ENCODE results near the gene DNAJB7.
"Not testable (repeated sequence)": the region's sequence is repeated elsewhere in the genome, so short reads cannot be mapped to it uniquely, and the experiment has no call there.

DNAJB7 gene

DNA sequence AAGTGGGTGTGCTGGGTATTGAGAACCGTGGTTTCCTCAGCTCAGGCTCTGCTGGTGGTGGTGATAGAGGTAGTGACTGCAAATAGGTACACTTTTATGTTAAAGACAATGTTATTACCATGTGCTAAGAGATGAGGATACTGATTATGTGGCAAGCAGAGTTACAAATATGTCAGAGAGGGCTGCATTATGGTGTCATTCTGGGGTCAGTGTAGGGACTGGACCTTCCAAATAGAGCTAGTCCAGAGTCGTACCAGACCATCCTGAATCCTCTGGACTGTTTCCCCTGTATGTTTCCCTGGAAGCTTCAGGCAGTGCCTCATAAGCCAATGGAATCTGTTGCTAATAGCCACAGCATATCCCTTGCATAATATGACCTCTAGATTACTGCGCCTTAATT, at the start of gene DNAJB7:
TSS of gene DNAJB7 (minus strand) at position 101 of the 400 bp plus-strand sequence. CDS start 119 bp downstream, outside the sequence.
- no peak for DNase-seq

DNA sequence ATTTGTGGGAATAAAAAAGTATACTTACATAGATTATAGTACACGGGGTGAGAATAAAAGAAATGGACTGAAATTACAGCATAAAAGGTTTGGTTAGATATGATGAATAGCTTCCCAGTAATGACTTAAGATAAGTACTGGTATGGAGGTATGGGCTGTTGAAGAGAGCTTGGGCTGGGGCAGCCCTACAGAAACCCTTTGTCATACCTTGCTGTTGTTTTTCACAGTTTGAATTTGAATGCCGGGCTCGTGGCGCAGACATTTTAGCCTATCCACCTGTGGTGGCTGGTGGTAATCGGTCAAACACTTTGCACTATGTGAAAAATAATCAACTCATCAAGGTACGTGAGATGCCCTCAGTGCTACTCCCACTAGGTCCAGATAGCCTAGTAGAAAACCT, 47.0 kb upstream of the DNAJB7 start:
- DNase-seq, result no peak

DNA sequence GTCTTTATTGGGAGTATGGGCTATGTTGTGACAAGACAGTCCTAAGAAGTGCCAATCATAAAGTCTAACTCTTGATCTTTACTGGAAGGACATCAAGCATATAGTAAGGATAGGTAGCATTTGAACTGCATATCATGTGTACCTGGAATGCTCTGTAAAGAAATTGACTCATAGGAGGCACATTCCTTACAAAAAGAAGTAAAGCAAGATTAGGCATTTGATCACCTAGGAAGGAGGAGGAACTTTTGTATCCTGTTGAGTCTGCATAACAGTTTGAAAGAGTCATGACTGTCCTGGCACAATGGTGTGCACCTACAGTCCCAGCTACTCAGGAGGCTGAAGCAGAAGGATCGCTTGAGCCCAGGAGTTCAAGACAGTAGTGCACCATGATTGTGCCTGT, 42.2 kb upstream of the DNAJB7 start:
- DNase-seq, result no peak

DNA sequence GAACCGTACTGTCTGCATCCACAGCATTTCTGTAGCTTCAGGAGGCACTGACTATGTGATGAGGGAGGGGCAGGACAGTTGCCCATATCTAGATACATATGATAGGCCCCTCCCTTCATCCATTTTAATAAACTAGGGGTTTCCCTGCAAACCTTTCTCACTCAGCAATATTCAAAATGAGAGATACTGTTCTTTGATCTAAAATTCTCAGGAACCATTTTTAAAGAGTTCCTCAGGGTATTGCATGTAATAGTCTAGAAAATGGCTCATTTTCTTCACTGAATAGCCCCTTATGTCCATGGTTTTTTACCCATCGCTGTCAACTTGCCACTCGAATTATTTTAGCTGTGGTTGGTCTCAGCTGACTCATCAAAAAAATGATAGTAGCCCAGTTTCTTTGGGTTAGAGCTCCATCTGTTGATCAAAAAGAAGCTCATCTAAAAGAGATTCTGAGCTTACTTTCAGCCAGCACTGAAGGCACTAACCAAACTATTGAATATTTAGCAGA, 37.0 kb upstream of the DNAJB7 start:
- DNase-seq, result peak; percentile 36

DNA sequence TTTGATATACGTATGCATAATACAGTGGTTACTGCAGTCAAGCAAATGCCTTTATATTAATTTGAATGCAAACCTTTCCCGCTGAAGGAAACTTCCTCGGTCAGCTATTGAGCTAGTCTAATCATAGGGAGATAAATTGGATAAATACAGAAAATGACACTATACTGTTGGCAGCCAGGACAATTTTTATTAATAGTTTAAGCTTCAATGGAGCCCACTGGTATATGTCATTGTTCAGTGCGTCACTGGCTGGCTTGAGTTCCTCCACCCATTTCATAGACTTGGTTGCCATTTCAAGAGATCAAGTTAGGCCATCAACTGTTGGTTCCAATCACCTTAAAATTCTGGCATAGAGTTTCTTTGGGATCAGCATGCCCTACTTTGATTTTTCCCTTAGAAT, 32.5 kb upstream of the DNAJB7 start:
- no peak for DNase-seq

DNA sequence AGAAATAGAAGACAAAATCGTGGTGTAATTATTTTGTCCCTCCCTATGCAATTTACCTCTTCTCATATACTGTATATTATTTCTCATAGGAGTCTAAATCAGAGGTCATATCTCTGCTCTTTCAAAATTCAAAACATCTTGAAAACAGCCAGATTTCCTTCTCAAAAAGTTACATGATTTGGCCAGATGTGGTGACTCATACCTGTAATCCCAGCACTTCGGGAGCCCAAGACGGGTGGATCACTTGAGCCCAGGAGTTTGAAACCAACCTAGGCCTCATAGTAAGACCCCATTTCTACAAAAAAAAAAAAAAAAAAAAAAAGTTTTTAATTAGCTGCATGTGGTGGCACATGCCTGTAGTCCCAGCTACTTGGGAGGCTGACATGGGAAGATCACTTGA, 29.0 kb upstream of the DNAJB7 start:
- DNase-seq, result no peak

DNA sequence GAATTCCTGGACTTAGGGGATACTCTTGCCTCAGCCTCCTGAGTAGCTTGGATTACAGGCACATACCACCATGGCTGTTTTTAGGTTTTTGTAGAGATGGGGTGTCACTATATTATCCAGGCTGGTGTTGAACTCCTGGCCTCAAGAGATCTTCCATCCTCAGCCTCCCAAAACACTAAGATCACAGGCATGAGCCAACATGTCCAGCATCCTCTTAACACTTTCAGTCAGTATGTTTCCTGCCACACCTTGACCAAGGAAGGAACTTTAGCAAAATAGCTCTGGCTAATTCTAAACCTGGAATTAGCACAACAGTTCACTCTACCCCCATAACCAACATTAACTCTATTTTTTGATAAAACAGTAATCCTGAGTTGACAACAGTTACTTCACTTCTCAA, 27.2 kb upstream of the DNAJB7 start:
- no peak for DNase-seq

DNA sequence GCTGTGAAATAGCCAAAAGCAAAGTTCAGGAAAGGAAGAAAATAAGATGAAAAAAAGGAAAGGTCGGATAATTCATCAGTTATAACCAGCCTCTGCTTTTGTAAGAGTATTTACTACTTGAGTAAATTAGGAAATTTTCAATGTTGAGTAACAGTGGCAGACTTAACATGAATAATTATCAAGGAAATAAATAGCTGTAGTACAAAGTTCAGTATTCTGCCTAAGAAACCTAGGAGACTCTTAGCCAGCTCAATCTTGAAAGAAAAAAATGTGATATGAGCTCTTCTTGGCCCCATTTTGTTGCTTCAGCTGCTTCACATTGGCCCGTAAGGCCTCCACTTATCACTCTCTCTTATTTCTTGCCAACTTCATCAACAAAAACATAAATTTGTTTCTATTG, 17.0 kb upstream of the DNAJB7 start:
- no peak for DNase-seq

DNA sequence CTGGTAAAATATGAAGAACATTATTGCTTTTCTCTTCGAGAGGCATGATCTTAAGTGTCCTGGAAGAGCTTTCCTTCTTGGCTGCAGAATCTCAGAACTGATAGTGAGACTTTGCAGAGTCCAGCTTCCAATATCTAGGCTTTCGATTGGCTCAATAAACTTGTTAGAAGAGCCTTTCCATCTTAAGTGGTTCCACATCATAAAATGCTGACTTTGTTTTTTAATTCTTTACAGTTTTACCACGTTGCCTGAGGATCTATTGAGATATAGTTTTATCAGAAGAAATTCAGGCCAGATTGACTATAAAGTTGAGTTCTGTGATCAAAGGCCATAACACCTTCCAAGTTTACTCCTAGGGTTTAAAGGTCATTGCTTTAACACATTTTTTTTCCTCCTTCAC, 15.6 kb upstream of the DNAJB7 start:
- no peak for DNase-seq

DNA sequence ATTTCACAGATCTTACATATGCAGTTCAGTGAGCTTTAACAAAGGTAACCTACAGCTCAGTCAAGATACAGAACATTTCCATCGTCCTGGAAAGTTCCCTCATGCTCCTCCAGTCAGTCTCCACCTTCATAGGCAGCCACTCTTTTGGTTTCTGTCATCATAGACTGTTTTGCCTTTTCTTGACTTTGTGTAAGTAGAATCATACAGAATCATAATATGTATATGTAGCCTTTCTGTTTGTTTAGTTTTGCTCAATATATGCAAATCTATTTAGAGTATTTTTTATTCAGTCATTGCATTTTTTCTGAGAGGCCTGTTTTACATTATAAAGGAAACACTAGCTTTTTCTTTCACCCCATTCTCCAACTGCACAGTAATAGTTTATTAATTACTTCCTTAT, 15.0 kb upstream of the DNAJB7 start:
- no peak for DNase-seq

DNA sequence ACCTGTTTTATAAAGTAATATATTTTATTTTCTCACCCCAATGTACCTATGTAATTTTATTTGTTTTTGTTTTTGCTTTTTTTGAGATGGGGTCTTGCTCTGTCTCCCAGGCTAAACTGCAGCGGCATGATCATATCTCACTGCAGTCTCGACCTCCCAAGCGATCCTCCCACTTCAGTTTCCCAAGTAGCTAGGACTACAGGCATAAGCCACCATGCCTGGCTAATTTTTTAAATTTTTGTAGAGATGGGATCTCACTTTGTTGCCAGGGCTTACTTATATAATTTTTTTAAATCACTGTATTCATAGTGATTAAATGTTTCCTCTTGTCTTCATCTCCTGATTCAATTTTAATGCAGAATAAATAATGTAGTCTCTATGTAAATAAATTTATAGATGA, 13.2 kb upstream of the DNAJB7 start:
- DNase-seq, result no peak

DNA sequence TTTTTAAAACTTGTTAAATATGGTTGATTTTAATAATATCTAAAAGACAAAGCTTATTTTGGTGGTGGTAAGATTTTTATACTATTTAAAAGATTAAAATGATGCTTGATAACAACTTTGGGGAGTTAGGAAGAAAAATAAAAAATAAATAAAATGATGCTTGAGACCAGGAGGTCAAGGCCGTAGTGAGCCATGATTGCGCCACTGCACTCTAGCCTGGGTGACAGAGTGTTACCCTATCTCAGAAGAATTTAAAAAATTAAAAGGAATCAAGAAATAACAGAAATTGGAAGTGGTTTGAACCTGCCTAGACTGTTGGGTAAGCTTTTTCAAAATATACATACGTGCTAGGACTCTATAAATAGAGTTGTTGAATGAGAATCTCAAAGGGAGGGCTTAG, 12.1 kb upstream of the DNAJB7 start:
- no peak for DNase-seq

DNA sequence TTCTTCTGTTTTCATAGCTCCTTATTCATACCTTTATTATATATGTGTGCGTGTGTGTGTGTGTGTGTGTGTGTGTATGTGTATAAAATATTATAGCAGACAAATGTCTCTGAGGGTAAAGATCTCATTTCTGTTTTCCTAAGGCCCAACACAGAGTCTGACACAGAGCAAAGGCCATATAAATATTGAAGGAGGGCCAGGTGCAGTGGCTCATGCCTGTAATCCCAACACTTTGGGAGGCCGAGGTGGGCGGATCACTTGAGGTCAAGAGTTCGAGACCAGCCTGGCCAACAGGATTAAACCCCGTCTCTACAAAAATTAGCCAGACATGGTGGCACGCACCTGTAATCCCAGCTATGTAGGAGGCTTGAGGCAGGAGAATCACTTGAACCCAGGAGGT, 6.5 kb upstream of the DNAJB7 start:
- not testable (repeated sequence) for DNase-seq

DNA sequence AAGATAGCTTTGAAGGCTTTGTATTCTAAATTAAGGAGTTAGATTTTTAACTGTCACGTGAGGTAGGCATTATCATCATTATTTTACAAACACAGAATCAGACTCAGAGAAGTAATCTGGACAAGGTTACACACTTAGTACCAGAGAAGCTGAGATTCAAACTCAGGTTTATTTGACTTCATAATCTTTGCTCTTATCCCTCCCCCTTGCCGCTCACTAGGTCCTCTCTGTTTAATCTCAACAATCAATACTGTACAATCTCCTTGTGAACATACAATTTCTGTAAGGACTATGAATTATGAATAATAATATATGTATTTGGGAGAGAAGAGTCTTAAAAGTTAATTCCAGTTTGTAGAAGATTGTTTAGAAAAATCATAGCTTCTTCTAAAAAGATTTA, 5.2 kb upstream of the DNAJB7 start:
- no peak for DNase-seq

DNA sequence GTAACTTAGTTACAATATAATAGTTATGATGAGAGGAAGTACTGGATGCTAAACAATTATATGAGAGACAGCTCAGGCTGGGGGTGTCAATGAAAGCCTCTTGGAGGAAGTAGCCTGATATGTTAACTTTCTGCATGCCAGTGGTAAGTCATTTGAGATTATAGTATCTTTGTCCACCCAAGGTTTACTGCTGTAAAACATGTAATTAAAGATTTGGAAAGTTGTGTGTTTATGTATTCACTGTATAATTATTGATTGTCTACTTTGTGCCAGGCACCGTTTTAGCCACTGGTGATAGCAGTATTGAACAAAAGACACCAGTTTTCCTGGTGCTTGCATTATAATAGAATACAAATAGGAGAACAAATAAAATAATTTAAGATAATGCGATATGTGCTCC, 624 bp upstream of the DNAJB7 start:
- DNase-seq, result no peak

DNA sequence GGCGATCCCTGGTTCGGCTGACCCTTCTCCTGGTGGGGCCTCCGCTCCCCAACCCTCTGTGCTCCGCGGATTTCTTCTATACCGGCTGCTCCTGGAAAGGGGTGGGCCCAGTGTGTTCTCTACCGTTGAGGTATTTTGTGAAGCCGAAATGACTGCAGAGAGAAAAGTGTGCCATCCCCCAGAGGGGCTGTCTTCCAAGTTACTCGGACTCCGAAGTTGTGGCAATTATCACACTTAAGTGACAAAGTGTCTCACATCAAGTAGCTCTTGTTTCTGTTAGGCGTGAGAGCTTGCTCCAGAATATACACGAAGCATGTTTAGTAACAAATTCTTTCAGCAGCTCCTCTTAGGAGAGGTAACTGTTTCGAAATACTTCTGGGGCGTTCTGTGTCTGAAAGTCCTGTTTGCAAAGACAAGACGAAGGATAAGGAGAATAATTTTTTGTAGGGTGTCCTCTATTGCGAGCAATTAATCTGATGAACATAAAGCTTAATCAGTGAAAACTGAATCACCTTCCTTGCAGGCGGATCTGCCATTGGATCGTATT, 4.5 kb downstream of the DNAJB7 start:
- DNase-seq, result no peak

DNA sequence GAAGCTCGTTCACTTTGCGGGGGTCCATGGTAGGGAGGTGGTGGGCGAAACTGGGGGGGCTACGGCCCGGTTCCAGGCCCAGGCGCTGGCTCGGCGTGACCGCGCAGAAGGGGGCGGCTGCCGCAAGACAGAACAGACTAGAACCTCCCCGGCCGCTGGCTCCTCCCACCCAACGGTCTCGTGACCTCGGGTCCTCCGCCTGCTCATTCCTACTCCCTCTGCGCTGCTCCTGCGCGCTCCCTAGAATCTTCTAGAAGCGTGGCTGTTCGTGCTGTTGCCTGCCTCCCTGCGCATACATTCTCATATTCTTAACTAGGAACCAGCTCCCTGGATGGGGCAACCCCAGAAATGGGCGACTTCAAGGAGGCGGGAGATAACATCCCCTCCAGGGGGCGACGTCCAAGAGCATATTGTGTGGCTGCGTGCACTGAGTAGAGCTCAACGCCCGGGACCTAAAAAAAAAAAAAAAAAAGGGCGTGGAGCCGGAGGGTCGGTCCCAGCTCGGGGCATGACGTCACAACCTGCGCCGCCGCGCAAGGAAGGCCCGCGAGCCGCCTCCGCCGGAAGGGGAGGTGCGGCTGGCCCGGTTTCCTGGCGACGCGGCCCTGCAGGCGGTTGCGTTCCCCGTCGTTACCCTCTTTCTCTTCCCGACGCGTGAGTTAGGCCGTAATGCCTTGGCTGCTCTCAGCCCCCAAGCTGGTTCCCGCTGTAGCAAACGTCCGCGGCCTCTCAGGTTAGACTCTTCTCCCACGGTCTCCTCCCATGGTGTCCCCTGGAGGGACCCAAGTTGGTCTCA, 5.2 kb downstream of the DNAJB7 start, which contains the start of the genes ST13 and XPNPEP3:
TSS of gene ST13 (minus strand) at position 127 of the 796 bp plus-strand sequence. CDS start at position 28, 99 bp downstream.
TSS of gene XPNPEP3 (plus strand) at position 636 of the 796 bp plus-strand sequence. CDS start at position 670, 34 bp downstream.
- DNase-seq, result peak; percentile 98

DNA sequence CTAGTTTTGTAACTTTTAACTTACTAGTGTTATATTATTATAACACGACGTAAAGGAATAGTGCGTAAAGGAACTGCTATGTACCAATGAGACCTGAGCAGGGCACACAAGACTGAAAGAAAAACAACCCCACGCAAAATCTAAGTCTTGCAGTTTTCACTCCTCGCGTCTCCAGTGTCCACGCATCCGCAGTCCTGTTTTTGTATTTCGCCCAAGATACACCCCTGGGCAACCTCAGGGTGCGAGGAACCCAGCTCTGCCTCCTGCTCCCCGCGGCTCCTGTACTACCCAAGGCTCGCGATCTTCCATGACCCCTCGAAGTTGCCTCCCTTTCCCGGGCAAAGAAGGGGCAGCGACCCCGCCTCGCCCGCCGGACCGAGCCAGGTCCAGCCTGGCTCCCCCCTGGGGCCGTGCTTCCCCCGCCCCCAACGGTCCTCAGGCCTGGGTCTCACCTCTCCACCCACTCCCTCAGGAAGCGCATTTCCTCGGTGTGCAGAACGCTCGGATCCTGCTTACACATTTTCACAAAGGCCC, 5.9 kb downstream of the DNAJB7 start:
- DNase-seq, result no peak

DNA sequence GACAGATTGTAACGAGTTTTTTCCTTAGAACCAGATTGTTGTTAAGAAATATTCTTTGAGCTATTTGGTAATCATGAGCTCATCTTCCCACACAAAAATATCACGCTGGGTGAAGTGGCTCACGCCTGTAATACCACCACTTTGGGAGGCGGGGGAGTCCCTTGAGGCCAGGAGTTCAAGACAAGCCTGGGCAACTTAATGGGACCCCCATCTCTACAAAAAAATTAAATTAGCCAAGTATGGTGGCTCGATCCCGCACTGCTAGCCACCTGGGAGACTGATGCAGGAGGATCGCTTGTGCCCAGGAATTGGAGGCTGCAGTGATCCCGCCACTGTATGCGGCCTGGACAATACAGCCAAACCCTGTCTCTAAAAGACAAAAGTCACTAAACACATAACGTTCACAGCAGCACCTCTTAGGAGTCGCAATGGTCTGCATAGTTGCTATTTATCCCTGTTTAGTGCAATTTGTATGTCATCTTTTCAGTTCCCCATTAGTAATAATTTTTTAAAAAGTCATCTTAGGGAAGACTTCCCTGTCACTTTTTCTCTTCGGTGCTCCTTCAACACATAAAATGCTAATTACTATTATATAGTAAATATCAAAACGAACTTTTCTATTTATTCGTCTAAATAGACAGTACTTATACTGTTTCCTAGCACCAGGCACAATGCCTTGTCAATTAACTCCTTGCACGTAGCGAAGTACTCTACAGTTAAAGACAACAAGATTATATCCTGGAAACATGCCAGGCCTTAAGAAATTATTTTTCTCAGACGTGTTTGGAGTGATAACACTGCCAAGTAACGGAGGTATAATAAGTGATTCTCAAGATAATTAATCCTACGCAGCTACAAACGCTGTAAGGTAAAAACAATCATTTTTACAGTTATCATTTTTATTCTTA, 6.6 kb downstream of the DNAJB7 start:
- peak; percentile 38 for DNase-seq

DNA sequence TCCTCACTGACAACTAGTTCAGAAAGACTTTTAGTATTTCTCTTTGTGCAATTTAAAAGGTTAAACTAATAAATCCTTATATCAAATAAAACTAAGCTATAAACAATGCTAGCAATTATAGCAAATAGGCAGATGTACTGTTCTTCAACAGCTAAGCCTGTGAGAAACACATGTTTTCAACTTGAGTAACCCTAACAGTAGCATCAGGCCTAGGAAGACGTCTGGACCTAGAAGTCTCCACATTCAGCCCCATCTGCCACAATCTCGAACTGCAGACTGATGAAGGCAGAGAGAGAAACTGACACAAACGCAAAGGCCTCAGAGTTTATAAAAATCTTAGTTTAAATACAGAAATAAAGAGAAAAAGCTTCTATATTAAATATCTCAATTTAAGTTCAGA, 8.0 kb downstream of the DNAJB7 start:
- DNase-seq, result no peak

DNA sequence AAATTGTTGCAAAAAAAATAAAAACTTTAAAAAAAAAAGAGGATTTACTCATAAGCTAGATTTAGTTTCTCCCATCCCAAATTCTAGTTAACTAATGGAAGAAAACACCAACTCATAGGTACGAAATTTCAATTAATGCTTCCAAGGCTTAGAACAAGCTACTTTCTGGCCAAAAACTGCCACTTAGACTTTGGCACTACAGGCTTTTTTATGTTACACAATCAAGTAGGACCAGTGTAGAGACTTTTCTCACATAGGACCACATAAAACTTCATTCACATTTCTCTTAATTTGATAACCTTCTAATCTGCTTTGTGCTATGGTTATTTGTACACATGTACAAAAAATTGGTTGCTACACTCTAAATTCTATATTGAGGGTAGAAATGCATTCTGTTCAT, 8.6 kb downstream of the DNAJB7 start:
- no peak for DNase-seq

DNA sequence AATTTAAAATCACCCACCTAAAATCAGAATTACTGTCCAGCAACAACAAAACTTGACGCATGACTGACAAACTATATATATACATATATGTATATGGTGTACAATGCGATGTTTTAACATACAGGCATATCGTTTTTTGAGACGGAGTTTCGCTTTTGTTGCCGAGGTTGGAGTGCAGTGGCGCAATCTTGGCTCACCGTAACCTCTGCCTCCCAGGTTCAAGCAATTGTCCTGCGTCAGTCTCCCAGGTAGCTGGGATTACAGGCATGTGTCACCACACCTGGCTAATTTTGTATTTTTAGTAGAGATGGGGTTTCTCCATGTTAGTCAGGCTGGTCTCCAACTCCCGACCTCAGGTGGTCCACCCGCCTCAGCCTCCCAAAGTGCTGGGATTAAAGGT, 16.1 kb downstream of the DNAJB7 start:
- DNase-seq, result not testable (repeated sequence)

DNA sequence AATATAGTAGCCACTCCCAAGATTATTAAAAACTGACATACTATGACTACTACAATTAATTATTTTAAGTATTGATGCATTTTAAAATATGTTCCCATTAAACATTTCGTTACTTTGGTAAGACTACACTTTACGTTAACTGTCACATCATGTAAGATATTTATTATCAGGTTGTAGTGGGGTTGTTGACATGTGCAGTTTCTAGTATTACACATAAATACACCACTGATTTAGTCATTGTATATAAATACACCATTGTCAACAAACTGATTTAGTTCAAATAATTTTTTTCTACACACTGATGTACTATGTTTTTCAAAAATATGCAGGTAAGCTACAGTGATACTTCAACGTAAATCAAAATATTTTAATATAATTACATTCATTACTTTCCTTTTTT, 17.0 kb downstream of the DNAJB7 start:
- no peak for DNase-seq
